ENCODE results near the gene PWWP2B. TPM values are rescaled to one million over a fixed set of nuclear protein-coding genes. Genes with fewer than 3 reads are reported as not detected.

Gene PWWP2B
- total RNA-seq, 4 donors from 2014 or later: 14.9 to 27.3 (median 16.7) TPM

DNA sequence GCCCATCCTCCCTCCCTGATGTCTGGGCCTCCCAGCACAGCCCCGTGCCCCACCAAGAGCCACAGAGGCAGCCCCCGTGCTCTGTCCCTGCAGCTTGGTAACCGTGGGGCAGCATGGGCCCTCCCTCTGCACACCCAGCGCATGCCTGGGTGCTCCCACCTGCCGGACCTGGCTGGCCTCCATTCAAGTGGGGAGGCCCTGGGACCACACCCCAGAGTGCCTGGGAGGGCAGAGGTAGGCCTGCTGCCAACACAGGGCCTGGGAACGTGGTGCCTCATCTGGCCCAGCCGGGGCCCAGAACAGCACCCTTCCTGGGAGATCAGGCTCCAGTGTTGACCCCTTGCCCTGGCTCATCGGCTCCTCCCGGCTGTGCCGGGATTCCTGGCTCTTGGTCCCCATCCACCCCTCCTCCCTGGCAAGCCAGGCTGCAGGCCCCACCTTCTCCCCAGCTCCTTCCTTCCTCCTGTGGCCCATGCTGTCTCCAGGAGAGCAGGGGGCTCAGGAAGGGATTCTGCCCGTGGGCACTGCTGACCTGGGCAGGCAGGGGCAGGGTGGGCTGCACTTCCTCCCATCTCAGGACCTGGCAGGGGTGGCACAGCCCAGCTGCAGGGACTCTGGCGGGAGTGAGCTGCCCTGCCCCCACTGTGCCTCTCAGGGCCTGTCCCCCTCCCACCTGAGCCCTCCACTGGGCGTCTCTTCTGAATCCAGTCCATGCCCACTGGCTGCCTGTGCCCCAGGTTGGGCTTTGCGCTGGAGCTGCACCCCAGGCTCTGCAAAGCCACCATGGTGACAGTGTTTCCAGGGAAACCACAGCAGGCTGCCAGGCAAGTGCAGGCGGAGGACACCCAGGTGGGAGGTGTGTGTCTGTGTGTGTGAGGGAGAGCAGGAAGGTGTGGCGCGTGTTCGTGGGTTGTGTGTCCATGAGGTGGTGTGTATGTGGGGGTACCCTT is 32.6 kb downstream of the PWWP2B start:
- H3K27me3 ChIP-seq: no peaks in the 10 kb centered on the region
- H3K9me3 ChIP-seq: no peaks in the 10 kb centered on the region
- H3K4me3 ChIP-seq: no peak overlapping the region
- peaks cover 0 to 18% (median 10%) of the 10 kb centered on the region in 3 donors for H3K4me1 ChIP-seq
- H3K36me3 ChIP-seq: peaks cover 0 to 15% (median 0%) of the 10 kb centered on the region in 3 donors
- intact Hi-C loops (cut with DNase I): no loop called here
- no peak overlapping the region for H3K27ac ChIP-seq
- TF ChIP-seq CTCF (IDR thresholded peaks at IDR 0.05): no peak
- TF ChIP-seq POLR2A (IDR thresholded peaks at IDR 0.05): no peak
- no peak for DNase-seq
- WGBS, 2 donors: 37 to 60% methylated on average over 1 to 8 of the region's 18 CpGs

- TF ChIP-seq POLR2A (IDR thresholded peaks at IDR 0.05) (no peak), CTCF (IDR thresholded peaks at IDR 0.05) (no peak)
- Histone ChIP-seq H3K9me3 (no peaks in the 10 kb centered on the region), H3K4me1 (peaks cover 0 to 13% (median 10%) of the 10 kb centered on the region in 3 donors), H3K36me3 (peaks cover 0 to 15% (median 0%) of the 10 kb centered on the region in 3 donors), H3K4me3 (no peak overlapping the region), H3K27me3 (no peaks in the 10 kb centered on the region), H3K27ac (no peak overlapping the region)
- intact Hi-C loops (cut with DNase I): no loop called here
- 71 to 100% methylated on average over 1 to 6 of the region's 8 CpGs for WGBS, 2 donors
- DNase-seq: no peak
Measured at GRCh38 chr10:132430231-132430743, 33.3 kb downstream of the PWWP2B start.

DNA sequence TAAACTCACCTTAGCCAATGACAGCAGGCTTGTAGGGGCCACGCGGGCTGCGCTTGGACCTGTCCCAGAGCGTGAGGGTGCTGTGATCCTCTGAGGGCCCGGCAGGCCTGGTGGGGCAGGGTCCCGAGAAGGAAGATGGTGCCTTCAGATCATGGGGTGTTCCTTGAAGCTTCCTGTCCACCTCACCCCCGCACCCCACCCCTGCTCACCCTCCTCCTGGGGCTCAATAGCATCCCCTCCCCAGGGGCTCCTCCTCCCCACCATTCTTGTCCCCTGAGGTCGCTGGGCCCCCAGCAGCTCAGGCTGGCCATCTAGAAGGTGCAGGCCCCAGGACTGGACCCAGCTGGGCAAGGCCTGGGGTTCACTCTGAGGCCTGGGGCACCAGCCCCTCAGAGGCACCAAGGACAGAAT is 33.9 kb downstream of the PWWP2B start:
- DNase-seq: no peak
- intact Hi-C loops (cut with DNase I): no loop called here
- H3K4me1 ChIP-seq: peaks cover 0 to 13% (median 10%) of the 10 kb centered on the region in 3 donors
- H3K36me3 ChIP-seq: peaks cover 0 to 15% (median 0%) of the 10 kb centered on the region in 3 donors
- H3K27ac ChIP-seq: no peak overlapping the region
- H3K4me3 ChIP-seq: no peak overlapping the region
- WGBS, 2 donors: 92% methylated on average over 6 of the region's 8 CpGs; no CpG with 5 or more reads in 1 of the 2 donors
- no peaks in the 10 kb centered on the region for H3K27me3 ChIP-seq
- TF ChIP-seq POLR2A (IDR thresholded peaks at IDR 0.05): no peak
- TF ChIP-seq CTCF (IDR thresholded peaks at IDR 0.05): no peak
- no peaks in the 10 kb centered on the region for H3K9me3 ChIP-seq

DNA sequence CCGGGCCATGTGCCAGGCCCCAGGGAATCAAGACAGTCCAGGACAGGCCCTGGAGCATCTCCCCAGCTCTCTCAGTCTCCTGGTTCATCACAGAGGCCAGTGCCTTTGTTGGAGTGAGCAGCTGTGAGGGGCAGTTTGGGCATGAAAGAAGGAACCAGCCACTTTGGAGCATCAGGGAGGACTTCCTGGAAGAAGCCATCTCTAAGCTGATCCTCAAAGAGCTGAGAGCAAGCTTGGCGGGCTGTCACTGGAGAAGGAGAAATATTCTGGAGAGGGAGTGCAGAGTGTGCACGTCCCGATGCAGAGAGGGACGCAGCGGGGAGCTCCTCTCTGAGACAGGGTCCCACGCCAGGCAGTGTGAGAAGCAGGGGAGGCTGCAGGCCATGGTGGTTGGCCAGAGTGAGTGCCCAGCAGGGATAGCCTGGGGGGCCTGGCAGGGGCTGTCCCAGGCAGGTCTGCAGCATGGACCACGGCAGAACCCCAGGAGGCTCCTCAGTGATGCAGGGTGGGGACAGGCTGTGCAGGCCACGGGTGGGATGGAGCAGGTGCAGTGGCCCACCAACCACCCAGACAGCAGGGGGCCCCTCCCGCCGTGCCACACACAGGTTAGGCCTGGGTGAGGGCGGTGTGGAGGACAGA is 34.7 kb downstream of the PWWP2B start:
- Histone ChIP-seq H3K27me3 (no peaks in the 10 kb centered on the region), H3K4me1 (peaks cover 0 to 13% (median 10%) of the 10 kb centered on the region in 3 donors), H3K27ac (no peak overlapping the region), H3K4me3 (no peak overlapping the region), H3K9me3 (no peaks in the 10 kb centered on the region), H3K36me3 (peaks cover 0 to 15% (median 0%) of the 10 kb centered on the region in 3 donors)
- TF ChIP-seq POLR2A (IDR thresholded peaks at IDR 0.05) (no peak), CTCF (IDR thresholded peaks at IDR 0.05) (no peak)
- WGBS, 2 donors: 74 to 89% methylated on average over 3 to 10 of the region's 12 CpGs
- intact Hi-C loops (cut with DNase I): no loop called here
- no peak for DNase-seq

GRCh38 chr10:132432176-132432540 is 35.2 kb downstream of the PWWP2B start:
- Histone ChIP-seq H3K4me3 (no peak overlapping the region), H3K9me3 (no peaks in the 10 kb centered on the region), H3K4me1 (peaks cover 0 to 13% (median 10%) of the 10 kb centered on the region in 3 donors), H3K36me3 (peaks cover 0 to 15% (median 0%) of the 10 kb centered on the region in 3 donors), H3K27me3 (no peaks in the 10 kb centered on the region), H3K27ac (no peak overlapping the region)
- TF ChIP-seq POLR2A (IDR thresholded peaks at IDR 0.05): no peak
- no peak for TF ChIP-seq CTCF (IDR thresholded peaks at IDR 0.05)
- intact Hi-C loops (cut with DNase I): no loop called here
- no peak for DNase-seq
- WGBS, 2 donors: 80 to 81% methylated on average over 1 to 5 of the region's 12 CpGs

Measured in esophagus squamous epithelium (tissue), 5 donors.